Fibroblast of mammary gland (primary cell): Measurements from ENCODE around the gene OTOGL.

Experiments used
- DNase-seq: peaks from one replicate; pipeline ENCODE4 v3.0.0-alpha.2; 2010; ENCODE audit warnings: low read depth
- H3K4me3 ChIP-seq: 2 replicates; pipeline ENCODE4 v1.5.1; 2011; ENCODE audit warnings: low read depth, mild to moderate bottlenecking, low read length, moderate library complexity; ENCODE audit not compliant: control insufficient read depth
- CTCF ChIP-seq: conservative IDR thresholded peaks from 2 replicates; pipeline ENCODE4 v1.5.1; 2011; ENCODE audit warnings: low read depth, low read length, inconsistent platforms; ENCODE audit not compliant: control insufficient read depth, insufficient read depth

Gene OTOGL

GRCh38 chr12:80257920-80258319, 158.6 kb downstream of the OTOGL start:
- no peak for DNase-seq
- TF ChIP-seq CTCF = no peak
- H3K4me3 ChIP-seq = no peak overlapping the region

- no peak overlapping the region for H3K4me3 ChIP-seq
- TF ChIP-seq CTCF = no peak
- DNase-seq = no peak
Measured at GRCh38 chr12:80260269-80260668, 160.9 kb downstream of the OTOGL start.

- no peak for TF ChIP-seq CTCF
- H3K4me3 ChIP-seq = no peak overlapping the region
- DNase-seq = no peak
Measured at GRCh38 chr12:80261403-80261802, 162.1 kb downstream of the OTOGL start.

GRCh38 chr12:80262346-80262745, 163.0 kb downstream of the OTOGL start:
- no peak for TF ChIP-seq CTCF
- peak; percentile 54 for DNase-seq
- H3K4me3 ChIP-seq = no peak overlapping the region

- peak; percentile 53 for DNase-seq
- no peak overlapping the region for H3K4me3 ChIP-seq
- no peak for TF ChIP-seq CTCF
Measured at GRCh38 chr12:80262771-80263170, 163.4 kb downstream of the OTOGL start.

GRCh38 chr12:80264386-80264785, 165.0 kb downstream of the OTOGL start:
- peak; percentile 4 for DNase-seq
- TF ChIP-seq CTCF = no peak
- no peak overlapping the region for H3K4me3 ChIP-seq

- H3K4me3 ChIP-seq = no peak overlapping the region
- DNase-seq = no peak
- TF ChIP-seq CTCF = no peak
Measured at GRCh38 chr12:80264891-80265290, 165.6 kb downstream of the OTOGL start.
